ENCODE measurements around the gene OR5AS1. TPM values are rescaled to one million over a fixed set of nuclear protein-coding genes. Genes with fewer than 3 reads are reported as not detected.

The OR5AS1 gene
- total RNA-seq (not detected), polyA plus RNA-seq (ENCODE audit: insufficient read depth, low read depth, low replicate concordance) (not detected)
- long read RNA-seq, donor 1, result 0 reads
- long read RNA-seq, donor 2, result 0 reads
- long read RNA-seq, donor 3, result 0 reads
- long read RNA-seq, donor 4, result 0 reads
- long read RNA-seq, donor 5, result 0 reads
- long read RNA-seq, donor 6, result 0 reads
- long read RNA-seq, donor 7, result 0 reads
- long read RNA-seq, donor 8, result 0 reads
- long read RNA-seq, donor 9, result 0 reads
- long read RNA-seq, donor 10, result 0 reads

- FAIRE-seq (no peak), DNase-seq (no peak)
- no peak for TF ChIP-seq CTCF (IDR thresholded peaks at IDR 0.05; ENCODE audit: borderline replicate concordance, extremely low read depth, insufficient read depth)
These were observed at the start of gene OR5AS1 for GRCh38 chr11:56027354-56027753. TSS of gene OR5AS1 (plus strand) at chr11:56027654. CDS start at chr11:56030419, 2,765 bp downstream.

GRCh38 chr11:55994525-55994924 lies 32.9 kb upstream of the OR5AS1 start, which contains the start of gene OR5F1:
TSS of gene OR5F1 (minus strand) at chr11:55994625. CDS start at chr11:55994625, 0 bp downstream.
- Histone ChIP-seq H3K9me3 (ENCODE audit: control insufficient read depth in 2 of 3, insufficient read depth in 1 of 3, low read length in 3 of 3) (no peaks in the 10 kb centered on the region), H3K27ac (ENCODE audit: low read depth in 2 of 2, low read length in 2 of 2) (no peak within 1 kb of the TSS), H3K27me3 (ENCODE audit: control insufficient read depth, insufficient read depth, low read length) (no peaks in the 10 kb centered on the region), H3K4me1 (ENCODE audit: control insufficient read depth in 2 of 3, insufficient read depth in 2 of 3, low read depth in 1 of 3, low read length in 3 of 3) (no peaks in the 10 kb centered on the region), H3K9ac (ENCODE audit: low read length in 3 of 3) (no peak within 1 kb of the TSS), H3K36me3 (ENCODE audit: control insufficient read depth in 2 of 3, insufficient read depth in 3 of 3, low read length in 3 of 3) (no peaks in the 10 kb centered on the region), H3K4me3 (ENCODE audit: low read length in 3 of 3) (no peak within 1 kb of the TSS)
- TF ChIP-seq CTCF (IDR thresholded peaks at IDR 0.05; ENCODE audit: borderline replicate concordance, extremely low read depth, insufficient read depth), result no peak
- intact Hi-C loops (cut with DNase I), result no loop called here
- FAIRE-seq (no peak), DNase-seq (no peak)

More at GRCh38 chr11:56027354-56027753, at the start of gene OR5AS1:
- intact Hi-C loops (cut with DNase I), result no loop called here
- Histone ChIP-seq H3K27ac (ENCODE audit: low read depth in 2 of 2, low read length in 2 of 2) (no peak within 1 kb of the TSS), H3K9ac (ENCODE audit: low read length in 3 of 3) (no peak within 1 kb of the TSS), H3K4me1 (ENCODE audit: control insufficient read depth in 2 of 3, insufficient read depth in 2 of 3, low read depth in 1 of 3, low read length in 3 of 3) (no peaks in the 10 kb centered on the region), H3K27me3 (ENCODE audit: control insufficient read depth, insufficient read depth, low read length) (no peaks in the 10 kb centered on the region), H3K4me3 (ENCODE audit: low read length in 3 of 3) (no peak within 1 kb of the TSS), H3K9me3 (ENCODE audit: control insufficient read depth in 2 of 3, insufficient read depth in 1 of 3, low read length in 3 of 3) (no peaks in the 10 kb centered on the region), H3K36me3 (ENCODE audit: control insufficient read depth in 2 of 3, insufficient read depth in 3 of 3, low read length in 3 of 3) (no peaks in the 10 kb centered on the region)

- intact Hi-C loops (cut with DNase I), result no loop called here
- DNase-seq (no peak), FAIRE-seq (no peak)
- Histone ChIP-seq H3K9me3 (ENCODE audit: control insufficient read depth in 2 of 3, insufficient read depth in 1 of 3, low read length in 3 of 3) (no peaks in the 10 kb centered on the region), H3K36me3 (ENCODE audit: control insufficient read depth in 2 of 3, insufficient read depth in 3 of 3, low read length in 3 of 3) (no peaks in the 10 kb centered on the region), H3K27me3 (ENCODE audit: control insufficient read depth, insufficient read depth, low read length) (no peaks in the 10 kb centered on the region), H3K27ac (ENCODE audit: low read depth in 2 of 2, low read length in 2 of 2) (no peak overlapping the region), H3K9ac (ENCODE audit: low read length in 3 of 3) (no peak overlapping the region), H3K4me3 (ENCODE audit: low read length in 3 of 3) (no peak overlapping the region), H3K4me1 (ENCODE audit: control insufficient read depth in 2 of 3, insufficient read depth in 2 of 3, low read depth in 1 of 3, low read length in 3 of 3) (no peaks in the 10 kb centered on the region)
- TF ChIP-seq CTCF (IDR thresholded peaks at IDR 0.05; ENCODE audit: borderline replicate concordance, extremely low read depth, insufficient read depth), result no peak
These were observed 16.7 kb upstream of the OR5AS1 start for GRCh38 chr11:56010716-56011115.
